IMR-90 (cell line): Measurements from ENCODE around the gene BMP10. TPM values are rescaled to one million over a fixed set of nuclear protein-coding genes. Genes with fewer than 3 reads are reported as not detected.

ENCODE experiments used
- ATAC-seq: fragments of 200-7000 bp; cut with Tn5 transposase; 2 replicates; pipeline ENCODE4 v1.9.1; 2020; ENCODE audit warnings: low read depth, mild to moderate bottlenecking, moderate library complexity
- BruUV-seq: library from RNA; stranded (reverse); fragments of 400-500 nt; replicated peaks from 2 replicates; lab custom pipeline; 2021; lab: Mats Ljungman, UMichigan
- CTCF ChIA-PET: fragments of 300-600 bp; formaldehyde crosslinking; extraction: SDS; loops from one replicate; lab custom pipeline; 2021; ENCODE audit warnings: antibody characterized with exemption; lab: Yijun Ruan, JAX
- POLR2A ChIA-PET: fragments of 300-600 bp; sonication (Branson Sonifier 250); formaldehyde crosslinking; loops from one replicate; lab custom pipeline; 2022; ENCODE audit warnings: antibody characterized with exemption; ENCODE audit not compliant: unreplicated experiment; lab: Charles Lee
- DNase-seq: peaks from one replicate; pipeline ENCODE4 v3.0.0; 2013
- H2AFZ ChIP-seq: replicated peaks from 2 replicates; pipeline ENCODE3; 2013; ENCODE audit warnings: low read length, mild to moderate bottlenecking; ENCODE audit not compliant: poor library complexity
- H2AK5ac ChIP-seq: 2 replicates; pipeline ENCODE4 v1.6.1; 2013; ENCODE audit warnings: low read depth, low read length, inconsistent platforms
- H2AK9ac ChIP-seq: replicated peaks from 2 replicates; pipeline ENCODE3; 2013; ENCODE audit warnings: mild to moderate bottlenecking, low read depth, low read length, moderate library complexity; ENCODE audit not compliant: poor library complexity
- H2BK120ac ChIP-seq: 2 replicates; pipeline ENCODE4 v1.6.1; 2013; ENCODE audit warnings: low read depth, low read length, inconsistent platforms
- H2BK15ac ChIP-seq: 3 replicates; pipeline ENCODE4 v1.6.1; 2013; ENCODE audit warnings: low read depth, low read length, inconsistent platforms
- H2BK20ac ChIP-seq: 2 replicates; pipeline ENCODE4 v1.6.1; 2013; ENCODE audit warnings: low read depth, mild to moderate bottlenecking, inconsistent platforms, low read length, moderate library complexity
- H2BK5ac ChIP-seq: 2 replicates; pipeline ENCODE4 v1.6.1; 2013; ENCODE audit warnings: mild to moderate bottlenecking, low read depth, low read length, inconsistent platforms; ENCODE audit not compliant: poor library complexity, severe bottlenecking
- H3K14ac ChIP-seq: replicated peaks from 2 replicates; pipeline ENCODE4 v1.6.1; 2013; ENCODE audit warnings: low read depth, low read length, inconsistent platforms
- H3K18ac ChIP-seq: 2 replicates; pipeline ENCODE4 v1.6.1; 2013; ENCODE audit warnings: low read depth, low read length, control low read depth
- H3K23ac ChIP-seq: 2 replicates; pipeline ENCODE4 v1.6.1; 2013; ENCODE audit warnings: low read depth, low read length, inconsistent platforms
- H3K27ac ChIP-seq: 2 replicates; pipeline ENCODE4 v1.5.1; 2013; ENCODE audit warnings: mild to moderate bottlenecking, control low read depth, low read length; ENCODE audit not compliant: insufficient read depth
- H3K27me3 ChIP-seq: 2 replicates; pipeline ENCODE4 v1.6.1; 2013; ENCODE audit warnings: low read length; ENCODE audit not compliant: control insufficient read depth, insufficient read depth
- H3K36me3 ChIP-seq: 2 replicates; pipeline ENCODE4 v1.6.1; 2013; ENCODE audit warnings: low read length, mixed read lengths; ENCODE audit not compliant: control insufficient read depth, insufficient read depth
- H3K4ac ChIP-seq: 2 replicates; pipeline ENCODE4 v1.6.1; 2013; ENCODE audit warnings: low read depth, low read length, inconsistent platforms
- H3K4me1 ChIP-seq: 2 replicates; pipeline ENCODE4 v1.6.1; 2013; ENCODE audit warnings: low read length, mixed read lengths; ENCODE audit not compliant: control insufficient read depth, insufficient read depth
- H3K4me2 ChIP-seq: 2 replicates; pipeline ENCODE4 v1.6.1; 2013; ENCODE audit warnings: low read depth, mild to moderate bottlenecking, control low read depth, low read length, moderate library complexity
- H3K4me3 ChIP-seq: 2 replicates; pipeline ENCODE4 v1.5.1; 2013; ENCODE audit warnings: low read depth, mild to moderate bottlenecking, control low read depth, low read length, moderate library complexity; ENCODE audit not compliant: insufficient read depth
- H3K56ac ChIP-seq: 2 replicates; pipeline ENCODE4 v1.6.1; 2013; ENCODE audit warnings: low read length, inconsistent platforms; ENCODE audit not compliant: insufficient read depth; ENCODE audit errors: extremely low read depth
- H3K79me1 ChIP-seq, 2 experiments: 2 replicates each; pipeline ENCODE4 v1.6.1; 2013; ENCODE audit warnings: low read length in 2 of 2, inconsistent platforms in 1 of 2, low read depth in 1 of 2
- H3K9ac ChIP-seq: 2 replicates; pipeline ENCODE4 v1.6.1; 2013; ENCODE audit warnings: low read depth, low read length, control low read depth
- H3K9me1 ChIP-seq: 2 replicates; pipeline ENCODE4 v1.6.1; 2013; ENCODE audit warnings: low read length, inconsistent platforms; ENCODE audit not compliant: insufficient read depth
- H3K9me3 ChIP-seq: 2 replicates; pipeline ENCODE4 v1.6.1; 2013; ENCODE audit warnings: low read length; ENCODE audit not compliant: control insufficient read depth, insufficient read depth
- H4K20me1 ChIP-seq: 2 replicates; pipeline ENCODE4 v1.6.1; 2013; ENCODE audit warnings: low read length, inconsistent platforms; ENCODE audit not compliant: insufficient read depth
- H4K5ac ChIP-seq: 2 replicates; pipeline ENCODE4 v1.6.1; 2013; ENCODE audit warnings: mild to moderate bottlenecking, low read depth, low read length, control low read depth
- H4K8ac ChIP-seq, 2 experiments: 2 replicates each; pipeline ENCODE4 v1.6.1; 2013; ENCODE audit warnings: low read depth in 2 of 2, low read length in 2 of 2, control low read depth in 1 of 2, inconsistent platforms in 1 of 2
- H4K91ac ChIP-seq: 2 replicates; pipeline ENCODE4 v1.6.1; 2013; ENCODE audit warnings: low read depth, low read length, inconsistent platforms; ENCODE audit not compliant: insufficient read depth
- MAFK ChIP-seq: IDR thresholded peaks from 2 replicates; pipeline ENCODE4 v1.6.1; 2012; ENCODE audit warnings: low read depth, low read length, improper control_type of control experiment
- POLR2A ChIP-seq: IDR thresholded peaks from 2 replicates; pipeline ENCODE4 v1.6.1; 2012; ENCODE audit warnings: mild to moderate bottlenecking, low read depth, low read length
- WGBS, 2 experiments: methylation state at CpG; one replicate each; pipeline versions ENCODE4 v1.1.5 to v1.1.7; 2013; ENCODE audit warnings: missing lambda C conversion rate in 2 of 2; ENCODE audit not compliant: insufficient read length in 1 of 2; ENCODE audit errors: extremely low coverage in 2 of 2; 5-methylcytosine and 5-hydroxymethylcytosine counted together
- dilution Hi-C: fragments of 300-500 bp; cut with HindIII; formaldehyde crosslinking; loops from one replicate; pipeline ENCODE4 v1.14.3; 2018; ENCODE audit warnings: low sequenced_read_pairs; ENCODE audit not compliant: unreplicated experiment
- in situ Hi-C: fragments of 300-500 bp; cut with MboI; formaldehyde crosslinking; loops from 3 replicates; pipeline ENCODE4 v1.14.3; 2019; ENCODE audit warnings: low sequenced_read_pairs, inconsistent platforms, mixed read lengths
- intact Hi-C: fragments of 100-400 bp; cut with micrococcal nuclease; formaldehyde crosslinking; loops from 2 replicates; pipeline ENCODE4 v1.10.0; 2022
- polyA plus RNA-seq, 3 experiments: library from polyadenylated mRNA; depleted of rRNA; stranded (reverse); fragments of >200 nt; gene quantifications; 2 replicates each; pipeline ENCODE4 v1.2.3, GENCODE V29; 2012; ENCODE audit warnings: low replicate concordance in 1 of 3
- total RNA-seq: library from RNA; depleted of rRNA; stranded (reverse); fragments of >200 nt; gene quantifications from 2 replicates; pipeline ENCODE4 v1.2.3, GENCODE V29; 2012
- TF ChIP-seq, protein P1 (sequence below): fragments of 150-350 bp; IDR thresholded peaks from 2 replicates; pipeline ENCODE4 v1.6.1; 2017; ENCODE audit warnings: mild to moderate bottlenecking, antibody characterized with exemption, low read length, low read depth

BMP10 gene
- total and polyA plus RNA-seq, 2 of the 4 experiments (the other 2 are of a cell fraction) = not detected

DNA sequence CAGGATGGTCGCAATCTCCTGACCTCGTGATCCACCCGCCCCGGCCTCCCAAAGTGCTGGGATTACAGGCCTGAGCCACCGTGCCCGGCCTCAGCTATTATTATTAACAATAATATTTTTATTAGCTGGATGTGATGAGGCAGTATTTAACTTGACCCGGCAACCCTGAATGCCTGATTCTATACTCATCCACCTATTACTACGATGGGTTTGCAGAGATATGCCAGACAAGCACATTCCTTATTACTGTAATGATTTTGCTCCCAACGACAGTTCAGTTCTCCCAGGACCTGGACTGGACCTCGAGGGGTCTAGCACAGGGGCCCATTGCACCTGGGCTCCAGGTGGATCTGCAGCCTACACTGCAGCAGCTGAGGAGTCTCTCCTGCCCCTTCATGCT is 32.6 kb downstream of the BMP10 start:
- H3K27ac ChIP-seq = no peak overlapping the region
- WGBS, 2 experiments = no CpG with 5 or more reads among the region's 10 CpGs
- no peak overlapping the region for H3K56ac ChIP-seq
- no peak overlapping the region for H3K4ac ChIP-seq
- H4K91ac ChIP-seq = no peak overlapping the region
- H4K5ac ChIP-seq = no peak overlapping the region
- DNase-seq (no peak), ATAC-seq (no peak; the same call in 1 of the 2 replicates)
- in situ Hi-C loops = no loop called here
- no peaks in the 10 kb centered on the region for H3K4me1 ChIP-seq
- H3K18ac ChIP-seq = peak overlapping the region; percentile 43; the same call in 1 of the 2 replicates
- no peak overlapping the region for H3K9ac ChIP-seq
- no peaks in the 10 kb centered on the region for H4K20me1 ChIP-seq
- H4K8ac ChIP-seq = no peak overlapping the region; a peak in 1 of 4 replicates
- POLR2A ChIA-PET = no interaction called here
- no peaks in the 10 kb centered on the region for H3K79me1 ChIP-seq
- no peak overlapping the region for H3K4me2 ChIP-seq
- H2BK15ac ChIP-seq = no peak overlapping the region
- no TSS peak for BruUV-seq
- H3K9me1 ChIP-seq = peaks cover 3% of the 10 kb centered on the region; the same call in 1 of the 2 replicates
- no peak overlapping the region for H2BK20ac ChIP-seq
- H3K4me3 ChIP-seq = no peak overlapping the region
- intact Hi-C loops = no loop called here
- H3K23ac ChIP-seq = no peak overlapping the region
- H2AK9ac ChIP-seq = no peak overlapping the region
- H2AK5ac ChIP-seq = no peak overlapping the region
- no peaks in the 10 kb centered on the region for H3K36me3 ChIP-seq
- CTCF ChIA-PET = interaction anchor here (0.6 to 2.1 kb wide), 5 partner anchors 9 to 87 kb away, joined by 3 to 8 read pairs (median 4); no protein-coding TSS in a partner anchor
- no peaks in the 10 kb centered on the region for H3K9me3 ChIP-seq
- H2AFZ ChIP-seq = peak overlapping the region; percentile 35
- H3K14ac ChIP-seq = peak overlapping the region; percentile 31; the same call in 1 of the 2 replicates
- no peak overlapping the region for H2BK5ac ChIP-seq
- dilution Hi-C loops = no loop called here
- H3K27me3 ChIP-seq = no peaks in the 10 kb centered on the region; the same call in 1 of the 2 replicates
- 0 out of 2 replicates have a peak, but pooled peaks have one; percentile 10 for TF ChIP-seq MAFK
- TF ChIP-seq, protein P1, sequence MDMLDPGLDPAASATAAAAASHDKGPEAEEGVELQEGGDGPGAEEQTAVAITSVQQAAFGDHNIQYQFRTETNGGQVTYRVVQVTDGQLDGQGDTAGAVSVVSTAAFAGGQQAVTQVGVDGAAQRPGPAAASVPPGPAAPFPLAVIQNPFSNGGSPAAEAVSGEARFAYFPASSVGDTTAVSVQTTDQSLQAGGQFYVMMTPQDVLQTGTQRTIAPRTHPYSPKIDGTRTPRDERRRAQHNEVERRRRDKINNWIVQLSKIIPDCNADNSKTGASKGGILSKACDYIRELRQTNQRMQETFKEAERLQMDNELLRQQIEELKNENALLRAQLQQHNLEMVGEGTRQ = no peak
- no peak for TF ChIP-seq POLR2A
- H2BK120ac ChIP-seq = no peak overlapping the region
